Left ventricle myocardium inferior (tissue), 1 donor: ENCODE results near the gene MRC2. TPM values are rescaled to one million over a fixed set of nuclear protein-coding genes. Genes with fewer than 3 reads are reported as not detected.

Experiments
- DNase-seq: peaks from one replicate; pipeline ENCODE4 v3.0.0-alpha.2; 2020
- H3K27ac ChIP-seq: fragments of 200-600 bp; replicated peaks from 2 replicates; pipeline ENCODE4 v1.8.0; 2021
- H3K27me3 ChIP-seq: fragments of 200-600 bp; 2 replicates; pipeline ENCODE4 v1.8.0; 2021; ENCODE audit warnings: low read depth
- H3K36me3 ChIP-seq: fragments of 200-600 bp; 2 replicates; pipeline ENCODE4 v1.8.0; 2021
- H3K4me1 ChIP-seq: fragments of 200-600 bp; 2 replicates; pipeline ENCODE4 v1.8.0; 2021
- H3K4me3 ChIP-seq: fragments of 200-600 bp; 2 replicates; pipeline ENCODE4 v1.8.0; 2021; ENCODE audit warnings: mild to moderate bottlenecking, moderate library complexity
- H3K9me3 ChIP-seq: fragments of 200-600 bp; replicated peaks from 2 replicates; pipeline ENCODE4 v1.8.0; 2021
- intact Hi-C: fragments of 100-400 bp; cut with micrococcal nuclease; formaldehyde crosslinking; loops from one replicate; pipeline ENCODE4 v1.11.0; 2022
- total RNA-seq: library from RNA; stranded (reverse); fragmentation: NEBNext Ultra II Directional; extraction: Animal tissue kit (Norgen Biotek cat#: 25700); gene quantifications from one replicate; pipeline ENCODE4 v1.2.1, GENCODE V29; 2021
- TF ChIP-seq, protein P1 (sequence below): fragments of 200-600 bp; IDR thresholded peaks from 2 replicates; pipeline ENCODE4 v1.8.0; 2021; ENCODE audit warnings: antibody characterized with exemption, mild to moderate bottlenecking, borderline replicate concordance
- donor health status: DM: no; HTN: yes; CAD: no; lungs with severe emphysema.

The MRC2 gene
- total RNA-seq, 1 donor from 2014 or later = 22.8 TPM

DNA sequence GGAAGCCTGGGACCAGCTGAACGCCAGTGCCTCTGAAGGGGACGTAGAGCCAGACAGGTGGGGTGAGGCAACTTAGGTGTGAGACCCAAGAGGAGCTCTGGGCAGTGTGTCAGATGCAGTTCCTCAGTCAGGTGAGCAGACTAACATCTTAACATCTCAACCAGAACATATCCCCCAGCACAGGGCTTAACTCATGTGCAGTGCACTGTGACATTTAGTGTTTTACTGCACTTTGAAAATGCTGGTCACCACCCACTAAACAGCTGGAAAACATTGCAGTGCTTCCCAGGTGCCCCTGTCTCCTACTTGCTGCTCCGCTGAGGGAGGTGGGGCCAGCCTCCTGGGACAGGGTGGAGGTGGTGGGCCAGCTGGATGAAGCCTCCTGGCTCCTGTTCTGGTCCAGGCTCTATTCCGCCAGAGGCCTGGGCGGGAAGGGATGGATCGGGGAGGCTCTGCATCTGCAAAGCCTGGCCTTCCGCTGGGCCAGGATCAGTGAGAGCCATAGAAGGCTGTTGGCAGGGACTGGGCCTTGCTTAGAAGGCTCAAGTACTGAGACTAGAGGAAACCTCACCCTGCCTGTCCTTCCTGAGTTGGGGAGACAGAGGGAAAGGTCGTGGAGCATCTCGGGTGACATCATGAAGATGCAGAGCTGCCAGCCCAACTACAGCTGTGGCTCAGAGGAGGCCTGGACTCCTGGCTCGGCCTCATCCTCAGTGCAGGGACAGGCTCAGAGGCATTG lies 7.9 kb upstream of the MRC2 start:
- H3K36me3 ChIP-seq = peaks cover 18% of the 10 kb centered on the region
- peak overlapping the region; percentile 25 for H3K27ac ChIP-seq
- TF ChIP-seq, protein P1, sequence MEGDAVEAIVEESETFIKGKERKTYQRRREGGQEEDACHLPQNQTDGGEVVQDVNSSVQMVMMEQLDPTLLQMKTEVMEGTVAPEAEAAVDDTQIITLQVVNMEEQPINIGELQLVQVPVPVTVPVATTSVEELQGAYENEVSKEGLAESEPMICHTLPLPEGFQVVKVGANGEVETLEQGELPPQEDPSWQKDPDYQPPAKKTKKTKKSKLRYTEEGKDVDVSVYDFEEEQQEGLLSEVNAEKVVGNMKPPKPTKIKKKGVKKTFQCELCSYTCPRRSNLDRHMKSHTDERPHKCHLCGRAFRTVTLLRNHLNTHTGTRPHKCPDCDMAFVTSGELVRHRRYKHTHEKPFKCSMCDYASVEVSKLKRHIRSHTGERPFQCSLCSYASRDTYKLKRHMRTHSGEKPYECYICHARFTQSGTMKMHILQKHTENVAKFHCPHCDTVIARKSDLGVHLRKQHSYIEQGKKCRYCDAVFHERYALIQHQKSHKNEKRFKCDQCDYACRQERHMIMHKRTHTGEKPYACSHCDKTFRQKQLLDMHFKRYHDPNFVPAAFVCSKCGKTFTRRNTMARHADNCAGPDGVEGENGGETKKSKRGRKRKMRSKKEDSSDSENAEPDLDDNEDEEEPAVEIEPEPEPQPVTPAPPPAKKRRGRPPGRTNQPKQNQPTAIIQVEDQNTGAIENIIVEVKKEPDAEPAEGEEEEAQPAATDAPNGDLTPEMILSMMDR = no peak
- H3K9me3 ChIP-seq = no peaks in the 10 kb centered on the region
- intact Hi-C loops = no loop called here
- DNase-seq = no peak
- H3K4me3 ChIP-seq = no peak overlapping the region
- peaks cover 19% of the 10 kb centered on the region for H3K4me1 ChIP-seq
- H3K27me3 ChIP-seq = no peaks in the 10 kb centered on the region

DNA sequence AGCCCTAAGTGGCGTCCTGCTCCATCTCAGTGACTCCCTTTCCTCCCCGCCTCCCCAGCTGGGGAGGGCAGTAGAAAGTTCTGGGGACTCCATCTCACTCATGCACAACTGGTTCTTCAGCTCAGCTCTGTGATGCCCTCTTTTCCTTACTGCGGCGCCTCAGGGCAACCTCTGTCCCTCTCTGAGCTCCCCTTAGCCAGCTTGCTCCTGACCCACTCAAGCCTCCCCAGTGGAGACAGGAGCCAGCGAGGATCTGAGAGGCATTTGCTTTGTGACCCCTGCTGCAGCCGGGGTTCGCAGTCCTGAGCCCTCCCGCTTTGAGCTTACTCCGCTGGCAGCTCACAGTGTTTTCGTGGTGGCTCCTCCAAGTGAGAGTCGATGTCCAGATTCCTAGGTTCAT lies 6.2 kb upstream of the MRC2 start:
- Histone ChIP-seq H3K4me1 (peaks cover 29% of the 10 kb centered on the region), H3K9me3 (no peaks in the 10 kb centered on the region), H3K36me3 (peaks cover 1% of the 10 kb centered on the region), H3K27ac (no peak overlapping the region), H3K27me3 (peaks cover 7% of the 10 kb centered on the region), H3K4me3 (no peak overlapping the region)
- TF ChIP-seq, protein P1 = no peak
- no peak for DNase-seq
- intact Hi-C loops = no loop called here

DNA sequence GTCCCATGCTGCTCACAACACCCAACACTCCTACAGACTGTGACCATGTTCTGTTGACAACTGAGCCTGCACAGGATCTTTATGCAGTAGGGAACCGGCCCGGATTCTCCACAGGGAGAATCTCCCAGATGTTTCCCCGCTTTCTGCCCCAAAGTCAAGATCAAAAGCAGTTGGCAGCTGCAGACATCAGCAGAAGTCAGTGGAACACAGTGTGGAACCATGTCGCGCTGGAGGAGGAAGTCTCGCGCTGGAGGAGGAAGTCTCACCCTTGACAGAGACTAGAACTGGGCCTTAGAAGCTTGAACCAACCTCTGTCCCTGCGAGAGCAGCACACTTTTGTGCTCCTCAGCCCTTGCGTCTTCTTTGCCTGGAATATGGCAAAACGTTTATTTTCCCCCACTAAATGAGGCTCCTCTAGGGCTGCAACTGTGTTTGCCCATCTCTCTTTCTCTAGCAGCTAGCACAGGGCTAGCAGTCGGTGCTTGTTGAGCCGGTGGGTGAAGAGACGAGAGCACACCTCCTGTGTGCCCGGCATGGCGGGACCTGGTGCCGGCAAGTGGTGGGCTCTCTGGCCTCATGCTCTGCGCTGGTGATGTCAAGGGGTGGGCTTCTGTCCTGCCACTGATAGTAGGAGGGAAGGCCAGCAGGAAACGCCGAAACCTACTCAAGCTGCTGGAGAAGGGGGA lies 2.1 kb upstream of the MRC2 start:
- Histone ChIP-seq H3K9me3 (no peaks in the 10 kb centered on the region), H3K4me1 (peaks cover 35% of the 10 kb centered on the region), H3K27ac (peak overlapping the region; percentile 89), H3K27me3 (peaks cover 48% of the 10 kb centered on the region), H3K36me3 (no peaks in the 10 kb centered on the region), H3K4me3 (no peak overlapping the region)
- DNase-seq = no peak
- intact Hi-C loops = no loop called here
- TF ChIP-seq, protein P1 = no peak

DNA sequence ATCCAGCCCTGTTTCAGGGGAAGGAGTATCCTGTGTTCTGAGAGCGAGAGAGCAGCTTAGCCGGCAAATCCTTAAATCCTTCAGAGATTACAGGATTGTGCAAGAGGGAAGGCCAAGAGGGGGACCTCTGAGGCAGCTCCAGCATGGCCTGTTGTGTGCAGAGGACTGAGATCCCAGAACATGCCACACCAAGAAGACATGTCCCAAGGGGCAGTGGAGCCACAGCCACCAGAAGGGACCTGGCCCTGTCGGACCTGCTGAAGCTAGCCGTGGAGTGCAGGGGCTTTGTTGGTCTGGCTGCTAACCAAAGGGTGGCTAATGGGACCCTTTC lies 1.6 kb upstream of the MRC2 start:
- Histone ChIP-seq H3K36me3 (no peaks in the 10 kb centered on the region), H3K4me1 (peaks cover 35% of the 10 kb centered on the region), H3K9me3 (no peaks in the 10 kb centered on the region), H3K4me3 (no peak overlapping the region), H3K27me3 (peaks cover 53% of the 10 kb centered on the region), H3K27ac (peak overlapping the region; percentile 89)
- DNase-seq = no peak
- TF ChIP-seq, protein P1 = no peak
- intact Hi-C loops = no loop called here

DNA sequence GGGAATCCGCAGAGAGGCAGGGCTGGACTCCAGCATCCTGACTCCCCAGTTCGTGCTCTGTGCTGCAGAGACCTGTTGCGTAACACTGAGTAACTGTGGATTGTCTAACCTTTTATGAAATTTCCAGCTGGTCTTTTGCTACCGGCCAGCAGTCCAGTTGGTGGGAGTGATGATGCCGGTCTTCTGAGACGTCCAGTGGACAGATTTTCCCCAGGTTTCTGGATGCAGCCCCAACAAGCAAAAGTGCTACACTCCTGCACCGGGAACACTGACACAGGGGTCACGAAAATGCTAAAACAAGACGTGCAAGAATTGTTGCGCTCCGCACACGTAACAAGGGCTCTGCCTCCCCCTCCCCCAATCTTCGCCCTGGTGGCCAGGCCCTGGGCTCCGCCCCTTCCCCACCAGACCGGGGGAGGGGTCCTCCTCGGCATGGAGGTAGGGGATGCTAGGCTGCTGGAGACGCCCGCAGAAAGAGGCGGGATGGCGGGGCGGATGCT lies 701 bp upstream of the MRC2 start:
- H3K27me3 ChIP-seq = peaks cover 63% of the 10 kb centered on the region
- TF ChIP-seq, protein P1 = no peak

More for the DNA sequence above, 701 bp upstream of the MRC2 start:
- DNase-seq = peak; percentile 67
- Histone ChIP-seq H3K4me3 (peak overlapping the region; percentile 68), H3K27ac (peak overlapping the region; percentile 89), H3K4me1 (peaks cover 35% of the 10 kb centered on the region), H3K36me3 (no peaks in the 10 kb centered on the region), H3K9me3 (no peaks in the 10 kb centered on the region)
- intact Hi-C loops = no loop called here
